ENCODE data around the gene CXCL17. TPM values are rescaled to one million over a fixed set of nuclear protein-coding genes. Genes with fewer than 3 reads are reported as not detected.

The CXCL17 gene
- total and polyA plus RNA-seq, 8 donors: 4.3 to 42.1 (median 9.6) TPM

DNA sequence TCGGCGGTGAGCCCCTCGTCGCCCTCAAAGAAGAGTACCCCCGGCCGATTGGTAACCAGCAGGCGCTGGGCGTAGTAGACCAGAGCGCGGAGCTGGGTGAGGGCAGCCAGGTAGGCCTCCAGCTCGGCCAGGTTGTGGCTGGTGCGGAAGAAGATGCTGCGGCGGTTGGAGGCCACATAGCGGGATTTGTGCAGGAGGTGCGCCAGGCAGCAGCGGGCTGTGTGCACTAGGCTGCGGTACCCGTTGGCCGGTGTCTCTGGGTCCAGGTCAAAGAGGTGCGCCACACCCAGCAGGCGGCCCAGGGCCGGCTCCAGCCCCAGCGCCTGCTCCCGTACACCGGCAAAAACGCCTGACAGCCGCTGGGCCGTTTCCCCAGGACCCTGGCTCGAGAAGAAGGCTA lies 32.4 kb downstream of the CXCL17 start:
- Histone ChIP-seq H3K4me1 (no peaks in the 10 kb centered on the region), H3K4me3 (no peak overlapping the region), H3K36me3 (no peaks in the 10 kb centered on the region), H3K27ac (no peak overlapping the region), H3K9me3 (no peaks in the 10 kb centered on the region), H3K27me3 (no peaks in the 10 kb centered on the region)
- FAIRE-seq (no peak), DNase-seq (no peak), ATAC-seq (no peak)
- TF ChIP-seq, protein P1, sequence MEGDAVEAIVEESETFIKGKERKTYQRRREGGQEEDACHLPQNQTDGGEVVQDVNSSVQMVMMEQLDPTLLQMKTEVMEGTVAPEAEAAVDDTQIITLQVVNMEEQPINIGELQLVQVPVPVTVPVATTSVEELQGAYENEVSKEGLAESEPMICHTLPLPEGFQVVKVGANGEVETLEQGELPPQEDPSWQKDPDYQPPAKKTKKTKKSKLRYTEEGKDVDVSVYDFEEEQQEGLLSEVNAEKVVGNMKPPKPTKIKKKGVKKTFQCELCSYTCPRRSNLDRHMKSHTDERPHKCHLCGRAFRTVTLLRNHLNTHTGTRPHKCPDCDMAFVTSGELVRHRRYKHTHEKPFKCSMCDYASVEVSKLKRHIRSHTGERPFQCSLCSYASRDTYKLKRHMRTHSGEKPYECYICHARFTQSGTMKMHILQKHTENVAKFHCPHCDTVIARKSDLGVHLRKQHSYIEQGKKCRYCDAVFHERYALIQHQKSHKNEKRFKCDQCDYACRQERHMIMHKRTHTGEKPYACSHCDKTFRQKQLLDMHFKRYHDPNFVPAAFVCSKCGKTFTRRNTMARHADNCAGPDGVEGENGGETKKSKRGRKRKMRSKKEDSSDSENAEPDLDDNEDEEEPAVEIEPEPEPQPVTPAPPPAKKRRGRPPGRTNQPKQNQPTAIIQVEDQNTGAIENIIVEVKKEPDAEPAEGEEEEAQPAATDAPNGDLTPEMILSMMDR (IDR thresholded peaks at IDR 0.05): no peak
- intact Hi-C loops (cut with DNase I): no loop called here
- 91 to 95% methylated on average over 30 of the region's 30 CpGs for WGBS, 2 donors

DNA sequence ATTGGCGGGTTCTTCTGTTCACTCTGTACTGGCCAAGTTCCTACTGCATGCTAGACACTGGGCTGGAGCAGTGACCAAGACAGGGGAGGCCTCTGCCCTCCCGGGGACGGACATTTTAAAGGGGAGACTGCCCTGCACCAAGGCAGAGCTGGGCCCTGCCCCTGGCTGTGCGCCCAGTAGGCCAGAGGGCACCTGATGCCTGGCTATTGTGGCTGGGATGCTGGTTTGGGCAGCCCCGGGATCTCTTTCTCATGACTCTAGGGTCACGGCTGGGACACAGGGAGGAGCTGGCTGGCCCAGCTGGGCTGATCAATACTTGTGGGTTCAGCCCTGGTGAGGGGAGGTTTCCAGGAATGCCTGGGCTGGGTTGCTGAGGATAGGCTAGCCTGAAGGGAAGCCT lies 33.3 kb downstream of the CXCL17 start:
- Histone ChIP-seq H3K4me1 (no peaks in the 10 kb centered on the region), H3K36me3 (no peaks in the 10 kb centered on the region), H3K4me3 (no peak overlapping the region), H3K27ac (no peak overlapping the region), H3K27me3 (no peaks in the 10 kb centered on the region), H3K9me3 (no peaks in the 10 kb centered on the region)
- TF ChIP-seq, protein P1 (IDR thresholded peaks at IDR 0.05): no peak
- WGBS, 2 donors: 47 to 59% methylated on average over 6 of the region's 6 CpGs
- intact Hi-C loops (cut with DNase I): no loop called here
- ATAC-seq: peak; percentile 49 to 71 (median 62)
- FAIRE-seq: no peak
- peak in 4 of 6 donors; percentile 38 to 77 (median 55) for DNase-seq

DNA sequence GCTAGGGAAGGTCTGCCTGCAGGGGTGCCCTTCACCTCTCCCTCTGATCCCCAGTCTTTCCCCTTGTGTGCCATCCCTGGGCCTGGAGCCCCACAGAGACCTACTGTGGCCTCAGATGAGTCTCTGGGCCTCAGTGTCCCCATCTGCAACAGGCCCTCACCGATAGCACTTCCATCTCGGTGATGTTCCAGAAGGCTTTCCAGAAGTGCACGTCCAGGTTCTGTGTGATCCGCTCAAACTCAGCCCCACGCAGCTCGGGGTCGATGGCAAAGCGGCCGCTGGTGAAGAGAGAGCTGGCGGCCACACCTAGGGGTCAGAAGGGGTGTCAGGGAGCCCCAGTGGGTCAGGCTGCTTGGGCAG lies 35.0 kb downstream of the CXCL17 start:
- WGBS, 2 donors: 94 to 97% methylated on average over 10 of the region's 10 CpGs
- Histone ChIP-seq H3K4me3 (no peak overlapping the region), H3K27ac (no peak overlapping the region), H3K4me1 (no peaks in the 10 kb centered on the region), H3K36me3 (no peaks in the 10 kb centered on the region), H3K9me3 (no peaks in the 10 kb centered on the region), H3K27me3 (no peaks in the 10 kb centered on the region)
- ATAC-seq (no peak), FAIRE-seq (no peak), DNase-seq (no peak)
- TF ChIP-seq, protein P1 (IDR thresholded peaks at IDR 0.05): no peak
- intact Hi-C loops (cut with DNase I): no loop called here

DNA sequence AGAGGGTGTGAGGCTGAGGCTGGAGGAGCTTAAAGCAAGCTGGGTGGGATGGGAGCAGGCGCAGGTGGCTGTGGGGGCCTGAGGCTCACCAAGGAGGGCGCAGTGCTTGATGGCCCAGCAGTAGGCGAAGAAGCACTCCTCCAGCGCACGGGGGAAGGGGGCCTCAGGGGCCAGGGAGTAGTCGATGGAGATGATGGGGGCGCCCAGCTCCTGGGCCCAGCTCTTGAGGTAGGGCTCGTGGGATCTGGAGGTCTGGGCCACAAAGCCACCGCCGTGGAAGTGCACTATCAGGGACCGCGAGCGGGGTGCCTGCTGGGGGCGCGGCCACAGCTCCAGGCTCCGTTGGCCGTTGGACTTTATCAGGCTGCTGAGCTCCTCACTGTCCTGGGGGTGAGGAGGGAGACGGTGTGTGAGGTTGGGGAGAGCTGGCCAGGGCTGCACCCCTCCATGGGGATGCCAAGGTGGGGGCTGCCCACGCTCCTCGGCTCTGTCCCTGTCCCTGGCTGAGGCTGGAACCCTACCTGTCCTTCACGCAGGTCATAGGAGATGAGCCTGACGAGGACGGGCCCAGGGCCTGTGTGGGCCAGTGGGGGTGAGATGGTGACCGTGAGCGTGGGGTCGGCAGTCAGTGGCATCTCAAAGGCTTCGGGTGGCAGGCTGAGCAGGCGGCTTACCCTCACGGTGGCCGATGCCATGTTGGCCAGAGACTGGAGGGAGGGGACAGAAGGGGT lies 35.5 kb downstream of the CXCL17 start:
- Histone ChIP-seq H3K4me1 (no peaks in the 10 kb centered on the region), H3K27ac (no peak overlapping the region), H3K27me3 (no peaks in the 10 kb centered on the region), H3K9me3 (no peaks in the 10 kb centered on the region), H3K4me3 (no peak overlapping the region), H3K36me3 (no peaks in the 10 kb centered on the region)
- FAIRE-seq (no peak), DNase-seq (no peak), ATAC-seq (no peak)
- intact Hi-C loops (cut with DNase I): no loop called here
- TF ChIP-seq, protein P1 (IDR thresholded peaks at IDR 0.05): no peak
- 90 to 95% methylated on average over 22 to 30 of the region's 30 CpGs for WGBS, 2 donors

DNA sequence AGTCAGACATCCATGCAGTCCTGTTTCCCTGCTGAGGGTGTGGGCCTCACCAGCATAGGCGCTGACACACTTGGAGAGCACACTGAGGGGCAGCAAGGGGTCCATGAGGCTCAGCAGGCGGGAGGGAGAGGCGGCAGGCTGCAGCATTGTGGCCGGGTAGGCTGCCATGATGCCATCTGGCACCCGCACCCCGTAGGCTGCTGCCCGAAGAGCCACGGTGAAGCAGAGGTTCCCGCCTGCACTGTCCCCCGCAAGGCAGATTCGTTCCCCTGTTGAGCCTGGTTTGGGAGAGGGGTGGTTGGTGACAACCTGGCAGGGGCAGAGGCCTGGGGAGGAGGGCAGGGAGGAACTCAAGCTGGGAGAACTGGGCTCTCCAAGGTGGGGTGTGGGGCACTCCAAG lies 36.6 kb downstream of the CXCL17 start:
- no peak for DNase-seq
- H3K27ac ChIP-seq: no peak overlapping the region
- no peaks in the 10 kb centered on the region for H3K36me3 ChIP-seq
- TF ChIP-seq, protein P1 (IDR thresholded peaks at IDR 0.05): no peak
- no peak overlapping the region for H3K4me3 ChIP-seq
- no peak for FAIRE-seq
- no peaks in the 10 kb centered on the region for H3K9me3 ChIP-seq
- no peaks in the 10 kb centered on the region for H3K27me3 ChIP-seq
- WGBS, 2 donors: 91 to 93% methylated on average over 11 of the region's 11 CpGs
- no peaks in the 10 kb centered on the region for H3K4me1 ChIP-seq
- intact Hi-C loops (cut with DNase I): no loop called here
- no peak for ATAC-seq

Measured in pancreas (tissue), 10 donors.